Adrenal gland (tissue), 12 donors: ENCODE data around the gene SBF2. TPM values are rescaled to one million over a fixed set of nuclear protein-coding genes. Genes with fewer than 3 reads are reported as not detected.

ENCODE experiments used
- DNase-seq, 7 donors: peaks; one replicate each; pipeline ENCODE4 v3.0.0-alpha.2; 2019 to 2020
- H3K27ac ChIP-seq, 5 donors: fragments of 200-600 bp; sonication (generic) in 4 of 5; 1 replicate in 3 of 5; 2 replicates in 2 of 5; pipeline versions ENCODE4 v1.5.1 to v1.8.0; 2016 to 2020; ENCODE audit warnings: mild to moderate bottlenecking in 1 of 5
- H3K27me3 ChIP-seq: fragments of 200-600 bp; 2 replicates; pipeline ENCODE4 v1.8.0; 2021
- H3K36me3 ChIP-seq, 2 donors: fragments of 200-600 bp; replicated peaks in 1 of 2; 1 replicate in 1 of 2; 2 replicates in 1 of 2; pipeline versions ENCODE4 v1.5.1 to v1.8.0; 2018 to 2022
- H3K4me1 ChIP-seq, 2 donors: fragments of 200-600 bp; replicated peaks in 1 of 2; 1 replicate in 1 of 2; 2 replicates in 1 of 2; pipeline versions ENCODE4 v1.5.1 to v1.8.0; 2018 to 2021
- H3K4me3 ChIP-seq, 4 donors: fragments of 200-600 bp; sonication (generic) in 3 of 4; one replicate each; pipeline ENCODE4 v1.5.1; 2016 to 2018
- H3K9me3 ChIP-seq, 3 donors: fragments of 200-600 bp; sonication (generic) in 1 of 3; replicated peaks in 1 of 3; 1 replicate in 2 of 3; 2 replicates in 1 of 3; pipeline versions ENCODE4 v1.5.1 to v1.8.0; 2016 to 2021
- CTCF ChIP-seq, 6 experiments: fragments of 450-650 bp in 4 of 6; fragments of 200-600 bp in 2 of 6; sonication (generic) in 1 of 6; IDR thresholded peaks; 1 replicate in 5 of 6; 2 replicates in 1 of 6; pipeline versions ENCODE4 v1.5.1 to v1.8.0; 2016 to 2021; ENCODE audit warnings: antibody characterized with exemption in 6 of 6, mild to moderate bottlenecking in 2 of 6, moderate library complexity in 1 of 6
- POLR2A ChIP-seq, 2 donors: fragments of 450-650 bp; IDR thresholded peaks; one replicate each; pipeline ENCODE4 v1.6.1; 2017; ENCODE audit warnings: antibody characterized with exemption in 2 of 2, mild to moderate bottlenecking in 2 of 2, moderate library complexity in 1 of 2
- WGBS, 4 donors: extraction: QIAGEN DNeasy Blood & Tissue Kit in 2 of 4; methylation state at CpG; one replicate each; pipeline versions ENCODE4 v1.1.5 to v1.1.7; 2013 to 2017; 5-methylcytosine and 5-hydroxymethylcytosine counted together
- intact Hi-C, 2 donors: fragments of 100-400 bp; cut with DNase I; formaldehyde crosslinking; loops; one replicate each; pipeline versions ENCODE4 v1.14.1 to v1.15.0; 2022 to 2023
- polyA plus RNA-seq, 3 donors: library from polyadenylated mRNA; stranded (reverse); fragments of 200-250 nt in 2 of 3; fragments of 350-450 nt in 1 of 3; fragmentation: Illumina TruSeq in 1 of 3; extraction: RNeasy Lipid Tissue Mini Kit (QIAGEN cat#74804) in 1 of 3; gene quantifications; one replicate each; pipeline ENCODE4 v1.2.3, GENCODE V29; 2013 to 2014
- total RNA-seq, 9 donors: library from RNA; depleted of rRNA in 4 of 9; stranded (reverse); fragments of >200 nt in 4 of 9; fragments of 120-200 nt in 1 of 9; fragmentation: NEBNext Ultra II Directional in 1 of 9; extraction: Animal tissue kit (Norgen Biotek cat#: 25700) in 1 of 9; gene quantifications; one replicate each; pipeline versions ENCODE4 v1.1.0 to v1.2.4, GENCODE V29; 2013 to 2023
- donor health status: healthy with polysubstance abuse.
- donor health status: Bipolar disorder and iron deficiency.
- donor health status: DM: yes; HTN: yes; CAD: no.
- donor health status: DM: no; HTN: no; CAD: no.
- donor health status: DM: no; HTN: no; CAD: no.
- donor health status: DM: yes; HTN: yes; CAD: no.

SBF2 gene
- total and polyA plus RNA-seq, 12 donors = 12.5 to 66.7 (median 38.0) TPM

- Histone ChIP-seq H3K27me3 (no peaks in the 10 kb centered on the region), H3K4me1 (no peaks in the 10 kb centered on the region), H3K27ac (no peak overlapping the region), H3K36me3 (no peaks in the 10 kb centered on the region), H3K4me3 (no peak overlapping the region), H3K9me3 (no peaks in the 10 kb centered on the region)
- WGBS, 4 donors = 75 to 90% (median 88%) methylated on average over 4 of the region's 4 CpGs
- no peak for DNase-seq
- intact Hi-C loops = no loop called here
- TF ChIP-seq POLR2A (IDR thresholded peaks at IDR 0.05) = no peak
These were observed 84.7 kb downstream of the SBF2 start for GRCh38 chr11:10209326-10209725.

- no peaks in the 10 kb centered on the region for H3K36me3 ChIP-seq
- no peaks in the 10 kb centered on the region for H3K9me3 ChIP-seq
- no peaks in the 10 kb centered on the region for H3K27me3 ChIP-seq
- no peak for DNase-seq
- H3K27ac ChIP-seq = no peak overlapping the region
- TF ChIP-seq POLR2A (IDR thresholded peaks at IDR 0.05) (no peak), CTCF (IDR thresholded peaks at IDR 0.05) (peak; percentile 57 to 81 (median 74))
- intact Hi-C loops = no loop called here
- 12 to 25% (median 15%) methylated on average over 4 of the region's 4 CpGs for WGBS, 4 donors
- H3K4me1 ChIP-seq = no peaks in the 10 kb centered on the region
- H3K4me3 ChIP-seq = no peak overlapping the region
These were observed 85.9 kb downstream of the SBF2 start for GRCh38 chr11:10208131-10208575.

- H3K4me1 ChIP-seq = no peaks in the 10 kb centered on the region
- H3K27me3 ChIP-seq = no peaks in the 10 kb centered on the region
- TF ChIP-seq POLR2A (IDR thresholded peaks at IDR 0.05) = no peak
- no peak for TF ChIP-seq CTCF (IDR thresholded peaks at IDR 0.05)
- 50 to 66% (median 53%) methylated on average over 1 of the region's 1 CpG; no CpG with 5 or more reads in 1 of the 4 donors for WGBS, 4 donors
- intact Hi-C loops = loop anchor here in 1 of 2 donors (2.0 kb wide), 1 partner anchor 99 kb away; the partner anchor contains the start of gene ADM
- H3K36me3 ChIP-seq = no peaks in the 10 kb centered on the region
- H3K4me3 ChIP-seq = no peak overlapping the region
- H3K9me3 ChIP-seq = no peaks in the 10 kb centered on the region
- no peak overlapping the region for H3K27ac ChIP-seq
- DNase-seq = no peak
These were observed 88.1 kb downstream of the SBF2 start for GRCh38 chr11:10205928-10206327.

GRCh38 chr11:10204021-10204420 lies 90.0 kb downstream of the SBF2 start:
- TF ChIP-seq CTCF (IDR thresholded peaks at IDR 0.05) (no peak), POLR2A (IDR thresholded peaks at IDR 0.05) (no peak)
- no peaks in the 10 kb centered on the region for H3K4me1 ChIP-seq

GRCh38 chr11:10201343-10201742 lies 92.7 kb downstream of the SBF2 start:
- intact Hi-C loops = no loop called here
- H3K36me3 ChIP-seq = no peaks in the 10 kb centered on the region
- no peak overlapping the region for H3K27ac ChIP-seq

More at GRCh38 chr11:10204021-10204420, 90.0 kb downstream of the SBF2 start:
- DNase-seq = no peak
- Histone ChIP-seq H3K27me3 (no peaks in the 10 kb centered on the region), H3K27ac (no peak overlapping the region), H3K4me3 (no peak overlapping the region), H3K36me3 (no peaks in the 10 kb centered on the region), H3K9me3 (no peaks in the 10 kb centered on the region)
- 78 to 91% (median 85%) methylated on average over 4 of the region's 4 CpGs for WGBS, 4 donors
- intact Hi-C loops = no loop called here

More at GRCh38 chr11:10201343-10201742, 92.7 kb downstream of the SBF2 start:
- no peaks in the 10 kb centered on the region for H3K27me3 ChIP-seq
- H3K9me3 ChIP-seq = no peaks in the 10 kb centered on the region
- 78 to 87% (median 82%) methylated on average over 1 of the region's 1 CpG for WGBS, 4 donors
- no peak overlapping the region for H3K4me3 ChIP-seq
- no peaks in the 10 kb centered on the region for H3K4me1 ChIP-seq
- TF ChIP-seq POLR2A (IDR thresholded peaks at IDR 0.05) (no peak), CTCF (IDR thresholded peaks at IDR 0.05) (no peak)
- DNase-seq = no peak
